GM12891 (cell line): Measurements from ENCODE around the gene SIRPB1.
"Not testable (repeated sequence)": the region's sequence is repeated elsewhere in the genome, so short reads cannot be mapped to it uniquely, and the experiment has no call there.

ENCODE experiments used
- DNase-seq: peaks from one replicate; pipeline ENCODE4 v3.0.0; 2011; ENCODE audit warnings: low spot score; ENCODE audit not compliant: insufficient read length
- FAIRE-seq: peaks from 2 replicates; lab custom pipeline; 2011; peaks lifted over from hg19 to GRCh38; lab: Jason Lieb, UNC
- PAX5 ChIP-seq: IDR thresholded peaks from 2 replicates; pipeline ENCODE4 v1.6.1; 2011; ENCODE audit warnings: low read length, moderate library complexity, mild to moderate bottlenecking; ENCODE audit not compliant: insufficient read depth, severe bottlenecking
- POLR2A ChIP-seq: IDR thresholded peaks from 2 replicates; pipeline ENCODE4 v1.6.1; 2011; ENCODE audit warnings: low read depth, low read length, control low read depth
- POLR2AphosphoS5 ChIP-seq: IDR thresholded peaks from 2 replicates; pipeline ENCODE4 v1.6.1; 2011; ENCODE audit warnings: low read depth, low read length, control low read depth
- POU2F2 ChIP-seq: IDR thresholded peaks from 2 replicates; pipeline ENCODE4 v1.6.1; 2011; ENCODE audit warnings: low read depth, mild to moderate bottlenecking, control low read depth, low read length, moderate library complexity
- SPI1 ChIP-seq: IDR thresholded peaks from 2 replicates; pipeline ENCODE4 v1.6.1; 2011; ENCODE audit warnings: low read depth, low read length, control low read depth
- TAF1 ChIP-seq: IDR thresholded peaks from 2 replicates; pipeline ENCODE4 v1.6.1; 2011; ENCODE audit warnings: low read depth, low read length, control low read depth

SIRPB1 gene

GRCh38 chr20:1588533-1589460 lies 31.0 kb downstream of the SIRPB1 start:
- DNase-seq (no peak), FAIRE-seq (no peak)
- TF ChIP-seq SPI1 (peak; percentile 69), POLR2AphosphoS5 (no peak)

GRCh38 chr20:1587781-1588532 lies 31.9 kb downstream of the SIRPB1 start:
- FAIRE-seq = no peak
- DNase-seq = no peak
- TF ChIP-seq POLR2AphosphoS5 (no peak), TAF1 (no peak), PAX5 (no peak), POU2F2 (no peak), POLR2A (no peak), SPI1 (no peak)

GRCh38 chr20:1579488-1579887 lies 40.3 kb downstream of the SIRPB1 start:
- DNase-seq (no peak), FAIRE-seq (no peak)
- TF ChIP-seq SPI1 = no peak
- TF ChIP-seq TAF1 = no peak
- no peak for TF ChIP-seq POU2F2
- no peak for TF ChIP-seq POLR2AphosphoS5

- FAIRE-seq (no peak), DNase-seq (no peak)
- TF ChIP-seq TAF1 (no peak), POU2F2 (no peak), SPI1 (no peak), POLR2A (no peak), PAX5 (no peak), POLR2AphosphoS5 (no peak)
These were observed 41.9 kb downstream of the SIRPB1 start for GRCh38 chr20:1577906-1578305.

GRCh38 chr20:1577313-1577712 lies 42.5 kb downstream of the SIRPB1 start:
- not testable (repeated sequence) for DNase-seq, FAIRE-seq

GRCh38 chr20:1576641-1577040 lies 43.2 kb downstream of the SIRPB1 start:
- FAIRE-seq (no peak), DNase-seq (no peak)
- TF ChIP-seq PAX5 (no peak), POLR2AphosphoS5 (no peak), TAF1 (no peak), POU2F2 (no peak), POLR2A (no peak), SPI1 (no peak)

- not testable (repeated sequence) for DNase-seq, FAIRE-seq
These were observed 43.8 kb downstream of the SIRPB1 start for GRCh38 chr20:1576003-1576402.

- FAIRE-seq, DNase-seq: not testable (repeated sequence)
These were observed 48.2 kb downstream of the SIRPB1 start for GRCh38 chr20:1571583-1571982.
